ENCODE results near the gene HSD11B1L. TPM values are rescaled to one million over a fixed set of nuclear protein-coding genes. Genes with fewer than 3 reads are reported as not detected.
"Not testable (repeated sequence)": the region's sequence is repeated elsewhere in the genome, so short reads cannot be mapped to it uniquely, and the experiment has no call there.

HSD11B1L gene
- polyA plus RNA-seq, 5 donors = 7.5 to 11.4 (median 9.0) TPM

DNA sequence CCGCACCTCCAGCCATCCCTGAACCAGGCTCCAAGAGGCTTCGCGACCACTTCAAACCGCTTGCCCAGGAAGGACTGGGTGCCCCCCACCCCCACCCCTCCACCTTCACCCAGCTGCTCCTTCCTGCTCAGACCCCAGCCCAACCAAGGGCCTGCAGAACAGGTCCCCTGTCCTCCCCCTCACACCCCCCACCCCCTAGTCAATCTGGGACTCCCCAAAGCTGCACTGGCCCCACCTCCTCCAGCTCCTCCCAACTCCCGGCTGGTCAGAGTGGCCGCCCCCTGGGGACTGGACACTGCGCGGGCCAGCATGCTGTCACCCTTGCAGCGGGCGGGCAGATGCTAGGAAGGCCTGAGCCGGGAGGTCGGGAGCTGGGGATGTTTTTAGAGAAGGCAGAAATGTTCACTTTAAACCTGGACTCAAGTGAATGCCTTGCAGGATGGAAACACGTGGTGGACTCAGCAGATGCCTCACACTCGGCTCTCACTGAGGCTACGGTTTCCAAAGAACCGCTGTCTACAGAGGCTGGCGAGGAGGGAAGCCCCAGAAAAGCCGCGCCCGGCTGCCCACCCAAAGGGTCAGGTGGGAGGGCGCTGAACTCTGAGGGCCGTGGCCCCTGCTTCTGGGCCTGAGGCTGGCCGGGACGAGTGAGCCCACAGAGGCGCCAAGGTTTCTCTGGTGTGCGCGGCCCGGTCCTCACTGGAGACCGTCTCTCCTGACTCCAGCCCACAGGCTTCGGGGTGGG lies 17.2 kb downstream of the HSD11B1L start:
- no peak for DNase-seq

DNA sequence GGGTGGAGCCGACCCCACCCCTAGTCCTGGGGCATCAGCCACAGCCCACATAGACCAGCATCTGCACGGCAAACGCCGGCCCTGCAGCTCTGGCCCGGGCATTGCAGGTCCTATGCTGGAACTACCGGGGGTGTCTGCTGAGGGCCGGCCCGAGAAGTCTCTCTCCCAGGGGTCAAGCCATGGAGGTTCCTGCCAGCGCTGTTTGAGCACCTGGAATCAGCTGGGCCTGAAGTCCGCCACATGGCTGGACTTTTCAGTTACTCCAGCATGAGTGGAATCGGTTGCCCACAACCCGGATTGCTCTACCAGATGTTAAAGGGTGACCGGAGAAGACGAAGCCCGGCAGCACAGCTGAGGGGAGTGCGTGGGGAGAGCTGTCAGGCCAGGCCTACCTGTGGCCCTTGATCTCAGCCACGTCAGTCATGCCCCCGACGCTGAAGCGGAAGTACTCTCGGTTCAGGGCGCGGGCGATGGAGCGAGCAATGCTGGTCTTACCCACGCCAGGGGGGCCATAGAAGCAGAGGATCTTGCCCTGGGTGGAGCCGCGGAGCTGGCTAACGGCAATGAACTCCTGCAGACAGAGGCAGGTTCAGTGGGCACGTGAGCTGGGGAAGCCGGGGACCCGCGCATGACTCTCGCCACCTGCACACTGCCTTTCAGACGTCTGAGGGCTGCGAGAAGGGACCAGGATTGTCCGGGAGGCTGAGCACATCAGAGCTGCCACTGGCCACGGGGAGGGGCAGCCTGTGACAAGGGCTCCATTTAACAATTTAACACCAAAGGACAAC lies 18.0 kb downstream of the HSD11B1L start:
- DNase-seq = no peak

DNA sequence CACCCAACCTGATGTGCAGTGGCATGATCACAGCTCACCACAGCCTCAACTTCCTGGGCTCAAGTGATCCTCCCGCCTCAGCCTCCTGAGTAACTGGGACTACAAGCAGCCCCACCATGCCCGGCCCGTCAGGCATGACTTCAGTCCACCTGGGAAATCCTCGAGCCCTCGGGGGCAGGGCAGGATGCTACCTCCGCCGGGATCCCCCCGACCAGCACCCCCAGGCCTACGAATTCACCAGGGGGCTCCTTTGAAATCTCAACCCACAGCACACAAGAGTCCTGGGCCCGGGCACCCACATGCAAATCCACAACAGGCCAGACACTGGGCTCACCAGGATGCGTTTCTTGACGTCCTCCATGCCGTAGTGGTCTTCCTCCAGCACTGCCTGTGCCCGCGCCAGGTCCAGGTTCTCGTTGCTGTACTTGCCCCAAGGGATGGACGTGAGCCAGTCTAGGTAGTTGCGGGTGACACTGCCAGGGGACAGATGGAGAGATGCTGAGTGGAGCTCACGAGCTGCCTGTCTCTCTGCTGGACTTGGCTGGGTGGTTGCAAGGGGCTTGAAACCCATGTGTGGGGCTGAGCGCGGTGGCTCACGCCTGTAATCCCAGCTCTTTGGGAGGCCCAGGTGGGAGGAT lies 19.7 kb downstream of the HSD11B1L start:
- no peak for DNase-seq

DNA sequence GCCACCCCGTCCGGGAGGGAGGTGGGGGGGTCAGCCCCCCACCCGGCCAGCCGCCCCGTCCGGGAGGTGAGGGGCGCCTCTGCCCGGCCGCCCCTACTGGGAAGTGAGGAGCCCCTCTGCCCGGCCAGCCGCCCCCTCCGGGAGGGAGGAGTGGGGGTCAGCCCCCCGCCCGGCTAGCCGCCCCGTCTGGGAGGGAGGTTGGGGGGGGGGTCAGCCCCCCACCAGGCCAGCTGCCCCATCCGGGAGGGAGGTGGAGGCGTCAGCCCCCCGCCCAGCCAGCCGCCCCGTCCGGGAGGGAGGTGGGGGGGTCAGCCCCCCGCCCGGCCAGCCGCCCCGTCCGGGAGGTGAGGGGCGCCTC lies 21.2 kb downstream of the HSD11B1L start:
- DNase-seq = not testable (repeated sequence)

DNA sequence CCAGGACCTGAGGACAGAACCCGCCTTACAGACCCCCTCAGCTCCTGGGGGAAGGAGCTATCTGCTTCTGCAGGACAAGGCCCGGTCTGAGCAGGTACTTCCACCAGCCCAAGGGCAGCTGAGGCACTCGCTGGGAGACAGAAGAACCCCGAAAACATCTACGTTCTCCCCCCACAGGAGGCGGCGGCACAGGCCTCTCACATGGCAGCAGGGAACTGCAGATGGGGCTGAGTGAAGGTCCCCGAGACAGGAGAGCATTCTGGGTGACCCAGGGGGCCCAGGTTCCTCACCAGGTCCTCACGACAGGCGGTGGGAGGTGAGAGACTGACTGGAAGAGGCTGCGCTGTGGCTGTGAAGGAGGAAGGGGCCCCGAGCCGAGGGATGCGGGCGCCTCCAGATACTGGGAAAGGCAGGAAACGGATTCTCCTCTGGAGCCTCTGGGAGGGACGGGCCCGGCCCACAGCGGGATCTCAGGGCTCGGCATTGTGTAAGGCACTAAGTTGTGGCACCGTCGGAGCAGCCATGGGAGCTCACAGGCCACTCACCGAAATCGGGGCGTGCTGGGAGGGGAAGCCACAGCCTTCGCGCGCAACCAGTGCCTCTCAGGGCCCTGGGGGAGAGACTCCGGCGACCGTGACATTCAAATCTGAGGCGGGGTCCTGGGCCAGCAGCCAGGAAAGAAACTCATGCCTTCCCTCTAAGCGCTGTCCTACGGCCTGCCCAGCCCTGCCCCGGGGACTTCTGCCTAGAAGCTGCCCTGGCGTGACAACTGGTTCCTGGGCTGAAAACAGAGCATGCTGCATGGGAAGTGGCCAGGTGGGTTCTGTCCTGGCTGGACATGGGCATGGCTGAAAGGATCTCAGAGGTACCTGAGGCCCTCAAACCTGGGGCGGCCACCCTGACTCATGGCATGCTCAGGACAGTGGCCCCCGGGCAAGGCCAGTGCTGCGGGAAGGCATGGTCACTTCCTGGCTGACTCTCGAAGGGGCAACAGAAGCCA lies 23.3 kb downstream of the HSD11B1L start:
- DNase-seq = no peak

DNA sequence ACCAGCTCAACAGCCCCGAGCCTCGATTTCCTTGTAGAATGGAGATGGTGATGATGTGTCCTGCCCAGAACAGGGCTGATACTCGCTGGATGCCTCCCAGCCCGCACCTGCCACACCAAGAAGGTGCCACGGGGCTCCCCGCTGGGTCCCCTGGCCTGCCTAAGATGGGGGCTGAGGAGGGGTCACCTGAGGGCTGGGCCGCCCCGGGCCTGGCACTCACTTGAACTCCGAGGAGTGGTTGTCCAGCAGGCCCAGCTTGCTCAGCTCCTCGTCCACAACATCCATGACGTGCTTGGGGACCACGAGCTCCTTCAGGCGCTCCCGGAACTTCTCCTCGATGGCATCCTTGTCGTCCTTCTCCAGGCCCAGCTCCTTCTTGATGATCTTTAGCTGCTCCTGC lies 24.7 kb downstream of the HSD11B1L start:
- no peak for DNase-seq

DNA sequence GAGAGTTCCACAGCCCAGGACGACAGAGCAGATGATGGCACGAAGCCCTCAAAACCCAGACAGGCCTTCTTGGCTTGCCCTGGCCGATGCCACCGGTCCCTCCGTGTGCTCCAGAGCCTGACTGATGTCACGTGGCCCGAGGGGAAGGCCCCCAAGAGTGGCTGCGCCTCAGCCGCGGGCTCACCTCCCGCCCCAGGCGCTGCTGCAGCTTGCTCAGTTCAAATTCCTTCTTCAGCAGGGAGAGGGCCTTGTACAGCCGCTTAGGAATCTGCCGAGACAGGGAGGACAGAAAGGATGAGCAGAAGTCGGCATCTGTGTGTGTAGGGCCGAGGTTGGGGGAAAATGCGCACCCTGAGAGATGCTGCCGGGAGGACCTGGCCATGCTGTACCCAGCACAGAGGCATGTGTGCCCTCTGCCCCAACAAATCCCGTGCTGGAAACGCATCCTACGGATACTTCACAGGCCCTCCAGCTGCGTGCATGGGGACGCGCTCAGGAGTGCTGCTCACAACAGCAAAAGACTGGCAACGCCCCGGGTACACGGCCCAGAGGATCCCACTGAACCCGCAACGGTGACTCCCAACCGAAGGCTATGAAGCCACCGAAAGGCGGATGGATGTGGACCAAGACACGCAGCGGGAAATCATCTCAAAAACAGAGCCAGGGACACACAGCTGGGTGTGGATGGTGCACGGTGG lies 26.2 kb downstream of the HSD11B1L start:
- no peak for DNase-seq

DNA sequence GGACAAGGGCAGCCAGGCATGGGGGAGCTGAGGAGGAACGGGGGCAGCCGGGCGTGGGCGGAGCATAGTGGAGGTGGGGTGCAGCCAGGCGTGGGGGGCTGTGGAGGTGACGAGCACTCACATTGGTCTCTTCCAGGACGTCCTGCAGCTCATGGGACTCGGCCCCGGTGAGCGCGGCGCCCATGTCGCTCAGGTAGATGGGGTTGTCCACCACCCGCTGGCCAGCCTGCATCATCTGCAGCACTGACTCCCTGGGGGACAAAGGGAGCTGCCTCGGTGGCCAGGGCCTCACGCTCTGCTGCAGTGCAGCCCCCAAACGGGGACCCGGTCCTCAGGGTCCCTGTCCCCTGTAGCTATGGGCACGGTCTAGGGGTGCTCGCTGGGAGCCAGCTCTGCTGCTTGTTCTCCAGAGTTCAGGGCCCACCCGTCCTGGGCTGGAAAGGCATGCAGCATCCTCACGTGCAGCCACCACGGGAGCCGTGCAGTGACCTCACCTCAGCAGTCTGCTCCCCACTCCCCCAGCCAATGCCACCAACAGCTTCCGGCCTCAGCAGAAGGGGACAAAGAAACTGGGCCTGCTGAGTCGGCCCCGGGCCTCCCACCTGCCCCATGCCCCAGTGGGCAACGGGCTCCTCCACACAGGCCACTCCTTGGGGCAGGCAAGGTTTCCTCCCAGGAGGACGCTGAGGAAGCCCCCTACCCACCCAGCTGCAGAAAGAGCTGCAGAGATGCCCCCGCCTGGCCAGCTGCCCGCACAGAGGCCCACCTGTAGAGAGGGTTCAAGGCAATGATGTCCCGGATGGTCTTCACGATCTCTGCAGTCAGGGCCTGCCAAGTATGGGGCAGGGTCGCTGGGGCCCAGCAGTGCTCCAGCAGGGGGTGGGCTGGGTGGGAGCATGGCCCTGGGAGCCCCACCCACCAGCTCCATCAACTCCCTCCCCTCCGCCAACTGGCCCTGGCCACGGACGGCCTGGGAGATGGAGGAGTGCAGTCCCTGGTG lies 27.0 kb downstream of the HSD11B1L start:
- no peak for DNase-seq

DNA sequence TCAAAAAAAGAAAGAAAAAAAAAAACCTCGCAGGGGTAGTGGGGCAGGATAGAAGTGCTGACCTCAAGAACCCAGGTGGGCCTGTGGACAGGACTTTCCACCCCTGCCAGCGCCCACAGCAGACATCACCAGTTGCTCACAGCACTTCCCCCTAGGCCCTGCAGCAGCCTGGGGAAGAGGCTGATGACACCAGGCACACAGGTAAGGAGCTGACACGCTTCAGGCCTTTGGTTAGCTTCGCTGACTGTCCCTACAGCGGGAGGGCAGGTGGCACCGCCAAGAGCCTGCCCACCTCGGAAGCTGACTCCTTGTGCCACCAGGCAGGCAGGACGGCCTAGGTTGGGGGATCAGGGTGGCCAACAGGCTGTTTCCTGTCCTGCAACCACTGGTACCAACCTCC lies 30.2 kb downstream of the HSD11B1L start:
- DNase-seq = no peak

DNA sequence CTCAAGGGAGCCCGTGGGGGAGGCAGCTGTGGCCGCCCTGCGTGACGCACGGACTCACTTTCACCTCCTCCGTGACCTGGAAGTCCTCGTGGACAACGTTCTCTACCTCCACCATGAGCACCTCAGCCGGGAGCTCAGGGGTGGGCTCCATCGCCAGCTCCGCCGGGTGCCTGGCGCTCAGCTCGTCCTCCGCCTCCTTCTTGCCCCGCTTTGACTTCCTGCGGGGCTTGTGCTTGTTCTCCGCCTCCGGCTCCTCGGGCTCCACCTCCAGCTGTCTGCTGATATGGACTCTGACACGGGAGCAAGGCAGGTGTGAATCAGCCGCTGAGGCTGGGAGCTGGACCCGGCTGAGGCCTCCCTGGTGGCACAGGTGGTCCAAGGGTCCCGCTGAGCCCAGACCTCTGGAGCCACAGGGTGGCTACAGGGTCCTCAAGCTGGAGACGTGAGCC lies 30.9 kb downstream of the HSD11B1L start:
- DNase-seq = no peak

DNA sequence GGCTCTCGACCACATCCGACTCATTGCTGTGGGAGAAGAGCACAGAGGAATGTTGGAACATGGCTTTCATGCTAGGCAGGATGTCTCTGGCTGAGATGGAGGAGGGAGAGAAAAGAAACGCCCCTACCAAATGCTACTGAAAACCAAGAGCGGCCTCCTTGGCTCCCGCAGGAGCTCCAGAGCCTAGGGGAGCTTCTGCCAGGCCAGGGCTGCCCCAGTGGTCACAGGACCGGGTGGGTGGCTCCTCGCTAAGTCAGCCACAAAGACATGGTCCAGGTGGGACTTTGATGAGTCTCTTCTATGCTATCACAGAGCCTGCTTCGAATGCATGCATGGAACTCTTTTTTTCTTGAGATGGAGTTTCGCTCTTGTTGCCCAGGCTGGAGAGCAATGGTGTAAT lies 32.4 kb downstream of the HSD11B1L start:
- DNase-seq = no peak

DNA sequence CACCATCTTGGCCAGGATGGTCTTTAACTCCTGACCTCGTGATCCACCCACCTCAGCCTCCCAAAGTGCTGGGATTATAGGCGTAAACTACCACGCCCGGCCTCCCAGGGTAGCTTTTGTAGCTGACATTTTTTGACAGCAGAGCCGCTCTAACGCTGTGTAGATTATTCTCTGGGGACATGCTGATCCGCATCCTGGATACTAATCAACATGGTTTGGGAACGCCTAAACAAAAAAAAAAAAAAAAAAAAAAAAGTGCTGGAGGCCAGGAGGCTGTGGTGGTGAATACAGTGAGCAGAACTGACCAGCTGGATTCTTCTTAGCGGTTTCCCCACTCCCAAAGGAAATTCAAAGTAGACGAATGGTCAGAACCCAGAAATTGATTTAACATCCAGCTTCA lies 34.0 kb downstream of the HSD11B1L start:
- no peak for DNase-seq

DNA sequence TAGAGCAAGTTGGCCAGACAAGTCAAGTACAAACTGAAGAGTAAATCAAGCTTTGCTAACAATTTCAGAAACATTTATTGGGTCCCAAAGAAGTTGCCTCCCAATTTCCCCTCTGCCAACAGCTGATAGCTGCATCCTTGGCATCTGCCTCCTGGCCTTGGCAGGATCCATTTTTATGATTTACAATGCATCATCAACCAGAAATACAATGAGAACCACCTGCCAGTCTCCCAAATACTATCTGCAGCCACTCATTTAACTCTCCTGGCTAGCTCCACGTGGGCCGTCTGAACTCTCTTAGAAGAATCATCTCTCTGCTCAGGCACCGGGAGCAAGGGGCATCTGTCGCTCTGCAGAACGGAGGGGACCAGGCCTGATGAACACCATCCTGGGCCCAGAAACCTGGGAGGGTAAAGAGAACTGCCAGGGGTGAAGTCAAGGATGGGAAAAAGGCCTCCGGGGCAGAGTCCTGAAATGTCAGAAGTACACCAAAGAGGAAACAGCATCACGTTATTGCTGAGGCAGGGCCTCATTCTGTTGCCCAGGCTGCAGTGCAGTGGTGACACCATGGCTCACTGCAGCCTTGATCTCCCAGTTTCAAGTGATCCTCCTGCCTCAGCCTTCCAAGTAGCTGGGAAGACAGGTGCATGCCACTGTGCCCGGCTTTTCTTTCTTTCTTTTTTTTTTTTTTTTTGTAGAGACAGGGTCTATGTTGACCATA lies 36.5 kb downstream of the HSD11B1L start:
- no peak for DNase-seq

DNA sequence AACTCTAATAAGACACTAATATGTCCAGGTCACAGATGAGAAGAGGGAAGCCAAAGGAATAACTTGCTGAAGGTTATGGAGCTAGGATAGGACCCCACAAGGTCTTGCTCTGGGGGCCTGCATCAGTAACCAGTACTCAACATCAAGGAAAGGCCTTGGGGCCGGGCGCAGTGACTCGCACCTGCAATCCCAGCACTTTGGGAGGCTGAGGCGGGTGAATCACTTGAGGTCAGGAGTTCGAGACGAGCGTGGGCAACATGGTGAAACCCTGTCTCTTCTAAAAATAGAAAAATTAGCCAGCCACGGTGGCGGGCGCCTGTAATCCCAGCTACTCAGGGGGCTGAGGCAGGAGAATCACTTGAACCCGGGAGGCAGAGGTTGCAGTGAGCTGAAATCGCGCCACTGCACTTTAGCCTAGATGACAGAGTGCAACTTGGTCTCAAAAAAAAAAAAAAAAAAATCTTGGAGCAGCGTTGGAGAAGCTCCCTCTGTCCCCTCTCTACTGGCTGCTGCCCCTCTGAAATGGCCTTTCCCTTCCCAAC lies 37.3 kb downstream of the HSD11B1L start:
- DNase-seq = no peak

DNA sequence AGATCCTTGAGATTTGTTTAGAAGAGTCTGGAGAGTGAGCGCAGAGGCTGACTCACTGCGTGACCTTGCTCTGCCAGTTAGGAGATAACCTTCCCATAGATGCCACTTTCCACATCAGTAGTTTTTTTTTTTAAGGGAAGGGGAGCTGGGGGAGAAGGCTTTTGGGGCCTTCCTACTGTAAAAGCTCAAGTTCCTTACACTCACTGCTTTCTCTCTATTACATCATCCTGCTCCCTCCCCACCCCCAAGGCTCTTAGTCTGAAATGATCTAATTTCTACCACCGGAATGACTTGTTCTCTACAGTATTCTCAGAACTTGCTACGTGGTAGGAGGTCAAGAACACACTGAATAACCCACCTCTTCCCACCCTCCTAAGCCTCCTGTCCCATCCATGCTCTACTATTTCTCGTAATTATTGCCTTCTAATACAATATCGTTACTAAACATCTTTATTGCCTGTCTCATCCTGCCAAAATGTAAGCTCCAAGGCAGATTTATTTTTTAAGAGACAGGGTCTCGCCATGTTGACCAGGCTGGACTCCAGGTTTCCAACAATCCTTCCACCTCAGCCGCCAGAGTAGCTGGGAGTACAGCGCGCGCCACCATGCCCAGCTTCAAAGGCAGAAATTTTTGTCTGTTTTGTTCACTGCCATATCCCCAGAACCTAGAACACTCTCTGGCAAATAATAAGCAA lies 37.9 kb downstream of the HSD11B1L start:
- DNase-seq = no peak

DNA sequence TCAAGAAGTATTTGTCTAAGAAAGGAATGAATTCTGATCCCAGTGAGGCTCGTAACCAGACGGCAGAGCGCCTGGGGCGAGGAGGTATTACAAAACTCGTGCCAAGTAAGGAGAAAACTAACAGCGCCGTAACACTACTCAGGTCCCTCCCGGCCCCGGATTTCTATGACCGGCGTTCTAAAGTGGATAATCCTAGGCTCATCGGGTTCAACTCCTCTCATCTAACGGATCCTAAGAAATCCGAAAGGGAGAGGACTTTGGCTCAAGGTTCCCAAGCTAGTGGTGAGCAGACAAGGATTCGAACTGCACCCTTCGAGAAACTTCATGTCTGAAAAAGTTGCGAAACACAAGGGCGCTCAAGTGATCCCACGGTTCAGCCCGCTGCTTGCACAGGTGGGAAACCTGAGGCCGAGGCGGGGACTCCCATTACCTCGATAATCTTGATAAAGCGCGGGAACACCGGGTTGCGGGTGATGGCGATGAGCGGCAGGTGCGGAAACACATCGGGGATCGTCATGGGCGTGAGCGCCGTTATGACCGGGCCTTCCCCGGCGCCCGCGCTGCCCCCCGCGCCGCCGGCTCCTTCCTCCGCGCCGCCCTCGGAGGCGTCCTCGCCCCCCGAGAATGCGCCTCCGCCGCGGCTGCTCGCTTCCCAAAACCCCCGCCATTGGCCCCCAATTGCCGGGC lies 38.6 kb downstream of the HSD11B1L start:
- no peak for DNase-seq

All from right lung (tissue), 5 donors.